Esophagus squamous epithelium (tissue), 4 donors: Measurements from ENCODE around the gene TFF2.

Experiments used
- POLR2A ChIP-seq, 4 donors: fragments of 450-650 bp; IDR thresholded peaks; one replicate each; pipeline ENCODE4 v1.6.1; 2017; ENCODE audit warnings: antibody characterized with exemption in 4 of 4, mild to moderate bottlenecking in 4 of 4, moderate library complexity in 3 of 4
- TF ChIP-seq, protein P1 (sequence below), 6 experiments: fragments of 450-650 bp in 4 of 6; fragments of 200-600 bp in 2 of 6; sonication (generic) in 2 of 6; IDR thresholded peaks; one replicate each; pipeline ENCODE4 v1.5.1; 2016 to 2019; ENCODE audit warnings: antibody characterized with exemption in 6 of 6, mild to moderate bottlenecking in 4 of 6, moderate library complexity in 4 of 6

DNA sequence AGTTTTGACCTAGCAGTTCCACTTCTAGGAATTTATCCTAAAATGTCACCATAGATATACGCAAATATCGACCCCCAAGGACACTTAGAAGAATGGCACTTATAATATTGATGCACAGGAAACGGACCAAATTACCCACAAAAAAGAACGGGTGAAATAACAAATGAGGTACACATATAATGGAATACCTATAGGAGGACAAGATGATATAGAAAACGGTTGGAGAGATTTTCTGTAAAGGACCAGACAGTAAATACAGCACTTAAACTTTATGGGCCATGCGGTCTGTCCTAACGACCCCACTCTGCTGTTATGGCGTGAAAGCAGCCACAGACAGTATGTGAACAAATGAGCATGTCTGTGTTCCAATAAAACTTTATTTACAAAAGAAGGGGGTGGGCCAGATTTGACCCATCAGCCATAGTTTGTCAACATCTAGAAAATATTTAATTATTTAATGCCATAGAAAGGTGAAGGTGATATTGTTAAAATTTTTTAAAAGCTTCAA lies 42.7 kb upstream of the TFF2 start:
- TF ChIP-seq, protein P1, sequence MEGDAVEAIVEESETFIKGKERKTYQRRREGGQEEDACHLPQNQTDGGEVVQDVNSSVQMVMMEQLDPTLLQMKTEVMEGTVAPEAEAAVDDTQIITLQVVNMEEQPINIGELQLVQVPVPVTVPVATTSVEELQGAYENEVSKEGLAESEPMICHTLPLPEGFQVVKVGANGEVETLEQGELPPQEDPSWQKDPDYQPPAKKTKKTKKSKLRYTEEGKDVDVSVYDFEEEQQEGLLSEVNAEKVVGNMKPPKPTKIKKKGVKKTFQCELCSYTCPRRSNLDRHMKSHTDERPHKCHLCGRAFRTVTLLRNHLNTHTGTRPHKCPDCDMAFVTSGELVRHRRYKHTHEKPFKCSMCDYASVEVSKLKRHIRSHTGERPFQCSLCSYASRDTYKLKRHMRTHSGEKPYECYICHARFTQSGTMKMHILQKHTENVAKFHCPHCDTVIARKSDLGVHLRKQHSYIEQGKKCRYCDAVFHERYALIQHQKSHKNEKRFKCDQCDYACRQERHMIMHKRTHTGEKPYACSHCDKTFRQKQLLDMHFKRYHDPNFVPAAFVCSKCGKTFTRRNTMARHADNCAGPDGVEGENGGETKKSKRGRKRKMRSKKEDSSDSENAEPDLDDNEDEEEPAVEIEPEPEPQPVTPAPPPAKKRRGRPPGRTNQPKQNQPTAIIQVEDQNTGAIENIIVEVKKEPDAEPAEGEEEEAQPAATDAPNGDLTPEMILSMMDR (IDR thresholded peaks at IDR 0.05), result no peak
- TF ChIP-seq POLR2A (IDR thresholded peaks at IDR 0.05), result no peak
